NK-92 (cell line): Measurements from ENCODE around the gene SP100.

ENCODE experiments used
- DNase-seq: peaks from one replicate; lab custom pipeline; 2025; ENCODE audit not compliant: unreplicated experiment; lab: John Stamatoyannopoulos, UW

Gene SP100

GRCh38 chr2:230537531-230537976 lies 121.6 kb downstream of the SP100 start:
- DNase-seq: no peak

- DNase-seq: no peak
Observed at GRCh38 chr2:230540332-230540731, 124.3 kb downstream of the SP100 start.

GRCh38 chr2:230541934-230542380 lies 126.0 kb downstream of the SP100 start:
- DNase-seq: no peak

GRCh38 chr2:230542751-230543150 lies 126.8 kb downstream of the SP100 start:
- no peak for DNase-seq

GRCh38 chr2:230552181-230552580 lies 136.2 kb downstream of the SP100 start:
- no peak for DNase-seq

- DNase-seq: no peak
Observed at GRCh38 chr2:230557065-230557464, 141.1 kb downstream of the SP100 start.

- no peak for DNase-seq
Observed at GRCh38 chr2:230564805-230565779, 149.1 kb downstream of the SP100 start.

GRCh38 chr2:230569298-230569697 lies 153.3 kb downstream of the SP100 start:
- DNase-seq: no peak

GRCh38 chr2:230570987-230571386 lies 155.0 kb downstream of the SP100 start:
- DNase-seq: no peak

- no peak for DNase-seq
Observed at GRCh38 chr2:230575642-230576324, 159.8 kb downstream of the SP100 start.

- DNase-seq: no peak
Observed at GRCh38 chr2:230577114-230577513, 161.1 kb downstream of the SP100 start.

- no peak for DNase-seq
Observed at GRCh38 chr2:230578106-230578505, 162.1 kb downstream of the SP100 start.

- DNase-seq: no peak
Observed at GRCh38 chr2:230582851-230583283, 166.9 kb downstream of the SP100 start.

- DNase-seq: no peak
Observed at GRCh38 chr2:230583581-230583980, 167.6 kb downstream of the SP100 start.

- no peak for DNase-seq
Observed at GRCh38 chr2:230586328-230586982, 170.5 kb downstream of the SP100 start.

- DNase-seq: no peak
Observed at GRCh38 chr2:230589025-230589424, 173.0 kb downstream of the SP100 start.

- DNase-seq: no peak
Observed at GRCh38 chr2:230589497-230590015, 173.6 kb downstream of the SP100 start.

GRCh38 chr2:230590333-230590732 lies 174.3 kb downstream of the SP100 start:
- DNase-seq: no peak

- no peak for DNase-seq
Observed at GRCh38 chr2:230591850-230592249, 175.8 kb downstream of the SP100 start.

GRCh38 chr2:230592775-230593174 lies 176.8 kb downstream of the SP100 start:
- DNase-seq: no peak
